ENCODE measurements around the gene SEPTIN10.

SEPTIN10 gene

DNA sequence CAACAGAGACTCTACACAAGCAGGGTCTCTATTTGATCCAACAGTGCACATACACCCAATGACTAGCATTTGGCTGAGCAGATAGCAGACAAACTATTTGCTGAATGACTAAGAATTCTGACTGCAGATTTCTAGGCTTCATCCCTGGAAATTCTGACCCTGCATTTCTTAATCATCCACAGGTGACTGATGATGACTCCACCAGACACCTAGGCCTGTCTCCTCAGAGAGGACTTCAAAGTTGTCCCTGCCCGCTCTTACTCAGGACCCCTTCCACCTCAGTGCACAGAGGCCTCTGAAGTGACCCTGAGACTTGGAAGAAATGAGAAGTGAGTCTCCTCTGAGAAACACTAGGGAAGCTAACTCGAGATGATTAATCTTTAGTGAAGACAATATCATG, 51.3 kb downstream of the SEPTIN10 start:
- H3K36me3 ChIP-seq (ENCODE audit: control insufficient read depth, insufficient read depth, low read length): no peaks in the 10 kb centered on the region

DNA sequence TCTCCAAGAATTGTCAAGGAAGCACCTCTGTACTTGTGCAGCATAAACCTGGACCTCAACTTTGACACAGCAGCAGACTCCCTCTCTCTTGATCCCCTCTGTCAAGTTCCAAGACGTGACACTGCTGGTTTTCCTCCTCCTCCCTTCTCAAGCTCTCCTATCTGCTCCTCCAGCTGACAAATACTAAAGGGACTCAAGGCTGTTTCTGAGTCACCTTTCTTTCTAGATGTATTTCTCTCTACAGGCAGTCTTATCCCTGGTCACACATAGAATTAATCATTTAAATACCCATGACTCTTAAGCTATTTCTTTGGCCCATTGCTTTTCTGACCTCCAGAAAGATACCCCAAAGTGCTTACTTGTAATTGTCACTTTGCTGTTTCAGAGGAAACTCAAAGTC, 53.5 kb downstream of the SEPTIN10 start:
- Histone ChIP-seq H3K4me1 (no peaks in the 10 kb centered on the region), H3K9me3 (ENCODE audit: control insufficient read depth, low read length) (no peaks in the 10 kb centered on the region), H3K4me2 (ENCODE audit: low read length) (no peak overlapping the region), H3K36me3 (ENCODE audit: control insufficient read depth, insufficient read depth, low read length) (no peaks in the 10 kb centered on the region), H3K9ac (no peak overlapping the region), H2AFZ (no peak overlapping the region), H3K4me3 (ENCODE audit: low read depth, low read length) (no peak overlapping the region), H3K79me2 (no peaks in the 10 kb centered on the region), H3K27ac (no peak overlapping the region), H3K27me3 (ENCODE audit: control insufficient read depth, insufficient read depth, low read length) (no peaks in the 10 kb centered on the region)
- TF ChIP-seq, protein P1, sequence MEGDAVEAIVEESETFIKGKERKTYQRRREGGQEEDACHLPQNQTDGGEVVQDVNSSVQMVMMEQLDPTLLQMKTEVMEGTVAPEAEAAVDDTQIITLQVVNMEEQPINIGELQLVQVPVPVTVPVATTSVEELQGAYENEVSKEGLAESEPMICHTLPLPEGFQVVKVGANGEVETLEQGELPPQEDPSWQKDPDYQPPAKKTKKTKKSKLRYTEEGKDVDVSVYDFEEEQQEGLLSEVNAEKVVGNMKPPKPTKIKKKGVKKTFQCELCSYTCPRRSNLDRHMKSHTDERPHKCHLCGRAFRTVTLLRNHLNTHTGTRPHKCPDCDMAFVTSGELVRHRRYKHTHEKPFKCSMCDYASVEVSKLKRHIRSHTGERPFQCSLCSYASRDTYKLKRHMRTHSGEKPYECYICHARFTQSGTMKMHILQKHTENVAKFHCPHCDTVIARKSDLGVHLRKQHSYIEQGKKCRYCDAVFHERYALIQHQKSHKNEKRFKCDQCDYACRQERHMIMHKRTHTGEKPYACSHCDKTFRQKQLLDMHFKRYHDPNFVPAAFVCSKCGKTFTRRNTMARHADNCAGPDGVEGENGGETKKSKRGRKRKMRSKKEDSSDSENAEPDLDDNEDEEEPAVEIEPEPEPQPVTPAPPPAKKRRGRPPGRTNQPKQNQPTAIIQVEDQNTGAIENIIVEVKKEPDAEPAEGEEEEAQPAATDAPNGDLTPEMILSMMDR (IDR thresholded peaks at IDR 0.05): no peak

More for the DNA sequence above, 51.3 kb downstream of the SEPTIN10 start:
- Histone ChIP-seq H3K27ac (no peak overlapping the region), H3K79me2 (no peaks in the 10 kb centered on the region), H3K9ac (no peak overlapping the region), H3K9me3 (ENCODE audit: control insufficient read depth, low read length) (no peaks in the 10 kb centered on the region), H3K4me2 (ENCODE audit: low read length) (no peak overlapping the region), H3K4me1 (no peaks in the 10 kb centered on the region), H3K27me3 (ENCODE audit: control insufficient read depth, insufficient read depth, low read length) (no peaks in the 10 kb centered on the region), H2AFZ (no peak overlapping the region), H3K4me3 (ENCODE audit: low read depth, low read length) (no peak overlapping the region)
- TF ChIP-seq, protein P1 (IDR thresholded peaks at IDR 0.05): no peak

DNA sequence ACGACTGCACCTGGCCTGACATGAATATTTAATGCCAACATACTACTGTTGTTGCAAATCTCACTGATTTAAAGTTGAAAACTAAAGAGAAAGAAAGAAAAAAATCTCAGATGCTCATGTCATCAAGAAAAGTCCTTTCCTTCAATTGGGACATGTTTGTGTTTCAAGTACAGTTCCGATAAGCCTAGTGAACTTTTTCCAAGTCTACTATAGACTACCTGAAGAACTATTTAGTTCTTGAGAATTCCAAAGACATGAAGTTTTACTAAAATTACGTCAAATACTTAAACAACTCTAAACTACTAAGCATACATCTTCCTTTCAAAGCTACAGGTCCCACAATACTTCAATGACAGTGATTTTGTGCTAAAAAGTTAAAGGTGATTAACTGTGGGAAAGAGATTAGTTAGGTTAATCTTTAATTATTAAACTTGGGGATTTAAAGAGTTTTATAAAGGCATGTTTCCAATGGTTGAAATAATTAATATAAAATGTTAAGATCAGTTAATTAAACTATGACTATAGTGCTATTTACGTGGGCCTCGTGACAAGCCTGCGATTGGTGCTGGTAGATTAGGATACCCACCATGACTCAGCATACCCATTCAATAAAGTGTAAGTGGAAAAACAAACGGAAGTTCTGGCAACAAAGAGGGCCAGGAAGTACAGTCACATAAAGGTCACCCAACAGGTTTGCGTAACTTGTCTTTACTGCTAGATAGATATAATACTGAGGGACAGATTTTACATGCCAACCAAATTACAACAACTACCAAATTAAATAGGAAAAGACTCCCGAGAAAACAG, 55.5 kb downstream of the SEPTIN10 start:
- H3K27me3 ChIP-seq (ENCODE audit: control insufficient read depth, insufficient read depth, low read length): no peaks in the 10 kb centered on the region
- peaks cover 4% of the 10 kb centered on the region for H3K4me1 ChIP-seq
- H3K36me3 ChIP-seq (ENCODE audit: control insufficient read depth, insufficient read depth, low read length): no peaks in the 10 kb centered on the region
- H3K9ac ChIP-seq: no peak overlapping the region
- TF ChIP-seq, protein P1 (IDR thresholded peaks at IDR 0.05): no peak
- H3K4me3 ChIP-seq (ENCODE audit: low read depth, low read length): no peak overlapping the region
- H3K79me2 ChIP-seq: no peaks in the 10 kb centered on the region
- H3K9me3 ChIP-seq (ENCODE audit: control insufficient read depth, low read length): no peaks in the 10 kb centered on the region
- H2AFZ ChIP-seq: no peak overlapping the region
- H3K27ac ChIP-seq: no peak overlapping the region
- no peak overlapping the region for H3K4me2 ChIP-seq (ENCODE audit: low read length)

DNA sequence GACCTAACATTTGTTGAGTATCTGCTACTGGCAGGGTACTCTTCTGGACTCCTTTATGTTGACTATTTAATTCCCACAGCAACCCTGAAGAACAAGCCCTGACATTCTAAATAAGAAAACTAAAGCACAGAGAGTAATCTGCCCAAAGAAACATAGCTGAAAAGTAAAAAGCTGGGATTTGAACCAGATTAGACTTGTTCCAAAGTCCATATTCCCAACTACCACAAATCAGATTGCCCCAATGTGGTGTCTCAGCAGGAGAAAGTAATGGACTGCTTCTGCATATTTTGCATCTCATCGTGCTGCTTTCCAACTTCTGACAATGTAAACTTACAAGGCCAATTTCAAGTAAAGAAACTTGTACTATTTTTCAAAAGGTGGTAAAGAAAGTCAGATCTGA, 56.5 kb downstream of the SEPTIN10 start:
- peaks cover 4% of the 10 kb centered on the region for H3K4me1 ChIP-seq
- no peak overlapping the region for H3K9ac ChIP-seq
- H3K4me2 ChIP-seq (ENCODE audit: low read length): no peak overlapping the region
- no peaks in the 10 kb centered on the region for H3K36me3 ChIP-seq (ENCODE audit: control insufficient read depth, insufficient read depth, low read length)
- no peaks in the 10 kb centered on the region for H3K27me3 ChIP-seq (ENCODE audit: control insufficient read depth, insufficient read depth, low read length)
- no peak overlapping the region for H3K4me3 ChIP-seq (ENCODE audit: low read depth, low read length)
- no peaks in the 10 kb centered on the region for H3K9me3 ChIP-seq (ENCODE audit: control insufficient read depth, low read length)
- H3K79me2 ChIP-seq: no peaks in the 10 kb centered on the region
- no peak overlapping the region for H2AFZ ChIP-seq
- TF ChIP-seq, protein P1 (IDR thresholded peaks at IDR 0.05): no peak
- no peak overlapping the region for H3K27ac ChIP-seq

Data from parathyroid adenoma (tissue), 2 donors.